Left forelimb (tissue), 1 donor: Measurements from ENCODE around the gene PRG2.

ENCODE experiments used
- DNase-seq: peaks from one replicate; pipeline ENCODE4 v3.0.0-alpha.2; 2018; ENCODE audit warnings: low spot score

Gene PRG2

DNA sequence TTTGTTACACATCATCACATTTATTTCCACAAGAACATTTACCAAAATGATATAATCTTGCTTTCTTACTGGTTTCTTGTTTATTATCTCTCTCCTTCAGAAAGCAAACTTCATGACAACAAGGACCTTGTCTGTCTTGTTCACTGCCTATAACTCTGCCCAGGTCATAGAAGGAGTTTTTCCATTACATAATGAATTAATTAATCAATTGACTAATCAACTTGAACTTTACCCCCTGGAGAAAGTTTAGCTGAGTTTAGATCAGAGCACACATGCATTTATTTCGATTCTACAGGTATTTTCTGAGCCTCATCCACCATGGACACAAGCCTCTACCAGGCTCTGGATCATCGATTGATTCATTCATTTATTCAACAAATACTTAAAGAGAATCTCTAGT lies 6.3 kb upstream of the PRG2 start:
- no peak for DNase-seq

DNA sequence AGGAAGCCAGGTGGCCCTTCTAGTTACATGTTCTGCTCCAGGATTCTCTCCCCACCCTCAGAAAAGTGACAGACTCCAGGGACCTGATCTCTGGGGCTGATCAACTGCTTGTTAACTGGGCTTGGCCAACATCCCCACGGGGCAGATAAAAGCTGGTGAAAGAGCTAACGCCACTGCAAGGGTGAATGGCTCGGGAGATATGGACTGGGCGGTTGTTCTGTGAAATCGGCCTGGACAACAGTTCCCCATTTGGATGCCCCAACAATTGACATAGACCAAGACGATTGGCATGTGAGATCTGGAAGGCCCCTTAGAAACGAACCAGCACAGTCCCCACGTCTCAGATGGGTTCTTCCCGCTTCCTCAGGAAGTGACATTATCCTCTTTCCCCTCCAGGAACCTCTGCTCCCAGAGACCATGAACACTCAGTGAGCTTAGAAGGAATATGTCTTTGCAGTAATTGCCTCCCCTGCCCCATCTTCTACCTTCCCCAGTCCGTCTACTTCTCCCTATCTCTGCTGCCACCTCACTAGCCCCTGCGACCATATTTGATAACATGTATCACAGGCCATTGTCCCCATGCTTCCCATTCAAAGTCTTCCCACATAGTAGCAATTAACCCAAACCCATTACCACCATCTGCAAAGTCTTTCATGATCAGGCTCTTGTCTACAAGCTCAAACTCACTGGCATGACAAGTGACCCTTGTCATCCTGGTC lies 5.6 kb upstream of the PRG2 start:
- DNase-seq, result no peak

DNA sequence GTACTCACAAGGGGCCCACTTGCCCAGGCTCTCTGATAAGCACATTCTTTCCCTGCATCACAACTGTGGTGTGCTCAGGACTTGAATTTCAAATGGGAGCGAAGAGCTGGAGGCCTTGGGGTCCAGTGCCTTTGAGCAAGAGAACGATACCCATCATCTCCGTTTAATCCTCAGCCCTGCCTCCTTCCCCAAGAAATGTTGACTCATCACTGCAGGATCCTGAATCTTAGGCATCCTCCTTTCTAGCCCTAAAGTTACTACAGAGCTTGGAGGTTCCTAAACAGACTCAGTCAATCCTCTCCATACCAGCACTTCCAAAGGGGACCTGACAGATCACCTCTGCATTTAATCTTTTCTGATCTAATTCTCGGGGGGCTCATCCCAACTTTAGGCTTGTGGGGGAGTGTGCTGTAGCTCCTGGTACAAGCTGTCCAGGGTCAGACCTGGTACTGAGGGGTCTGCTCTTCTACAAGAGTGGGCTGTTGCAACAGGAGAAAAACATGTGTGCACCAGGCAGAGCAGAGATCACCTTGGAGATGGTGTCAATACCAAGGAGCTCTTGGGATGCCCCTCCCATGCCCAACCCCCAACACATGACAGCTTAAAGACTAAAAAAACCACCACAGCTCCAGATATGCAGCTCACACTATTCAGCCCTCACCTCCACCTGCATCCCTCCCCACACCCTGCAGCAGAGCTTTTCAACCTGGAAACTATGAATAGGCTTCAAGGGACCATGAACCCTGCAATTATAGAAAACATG lies 3.9 kb upstream of the PRG2 start:
- DNase-seq, result no peak

DNA sequence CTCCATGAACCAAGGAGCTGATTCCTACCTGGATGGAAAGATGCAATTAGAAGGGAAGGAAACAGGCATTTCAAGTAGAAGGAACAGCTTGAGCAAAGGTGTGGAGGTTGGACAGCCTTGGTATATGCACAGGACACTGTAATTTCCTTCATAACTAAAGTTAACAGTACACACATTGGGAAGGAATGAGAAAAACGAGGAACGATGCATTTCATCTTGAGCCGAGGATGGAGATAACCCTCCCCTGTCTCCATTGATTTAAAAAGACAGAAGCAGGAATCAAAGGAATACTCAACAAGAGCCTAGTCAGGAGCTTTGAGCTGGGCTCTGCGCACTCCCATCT lies 2.3 kb upstream of the PRG2 start:
- no peak for DNase-seq

DNA sequence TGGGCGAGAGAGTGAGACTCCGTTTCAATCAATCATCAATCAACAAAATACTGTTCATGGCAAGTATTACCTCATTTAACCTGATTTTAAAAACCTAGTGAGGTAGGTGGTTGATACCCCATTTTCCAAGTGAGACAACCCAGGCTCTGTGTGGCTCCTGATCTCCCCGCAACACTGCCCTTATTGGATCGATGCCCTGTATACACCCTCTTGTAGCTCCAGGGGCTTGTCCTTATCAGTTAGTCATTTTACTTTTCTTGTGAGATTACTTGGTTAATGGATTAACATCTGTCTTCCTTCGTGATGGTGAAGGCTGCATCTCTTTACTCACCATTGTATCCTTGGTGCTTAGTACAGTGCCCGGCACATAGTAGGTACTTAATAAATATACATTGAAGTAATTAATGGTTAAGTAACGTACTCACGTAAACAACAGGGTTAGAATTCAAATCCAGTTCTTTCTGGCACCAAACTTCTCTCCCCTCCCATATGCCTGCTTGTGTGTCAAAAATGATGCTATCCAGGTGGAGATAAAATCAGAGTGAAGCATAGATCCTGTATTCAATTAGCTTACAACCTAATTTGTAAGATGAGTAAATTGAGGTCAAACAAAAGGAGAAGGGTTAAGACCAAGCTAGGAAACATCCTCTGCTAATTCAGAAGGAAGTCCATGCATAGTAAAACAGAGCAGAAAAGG lies 1.8 kb upstream of the PRG2 start:
- no peak for DNase-seq

DNA sequence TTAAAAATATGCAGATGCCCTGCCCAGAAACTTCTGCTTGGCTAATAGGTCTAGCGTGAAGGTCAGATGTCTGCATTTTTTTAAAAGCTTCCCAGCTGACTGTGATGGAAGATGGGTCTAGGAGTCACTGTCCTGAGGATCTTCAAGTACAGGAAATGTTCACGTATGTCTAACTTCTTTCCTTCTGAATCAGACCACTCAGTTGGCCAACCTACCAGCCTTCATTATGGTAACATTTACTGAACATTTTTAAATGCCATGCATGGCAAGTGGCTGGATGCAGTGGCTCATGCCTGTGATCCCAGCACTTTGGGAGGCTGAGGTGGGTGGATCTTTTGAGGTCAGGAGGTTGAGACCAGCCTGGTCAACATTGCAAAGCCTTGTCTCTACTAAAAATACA lies 1.1 kb upstream of the PRG2 start:
- DNase-seq, result no peak

DNA sequence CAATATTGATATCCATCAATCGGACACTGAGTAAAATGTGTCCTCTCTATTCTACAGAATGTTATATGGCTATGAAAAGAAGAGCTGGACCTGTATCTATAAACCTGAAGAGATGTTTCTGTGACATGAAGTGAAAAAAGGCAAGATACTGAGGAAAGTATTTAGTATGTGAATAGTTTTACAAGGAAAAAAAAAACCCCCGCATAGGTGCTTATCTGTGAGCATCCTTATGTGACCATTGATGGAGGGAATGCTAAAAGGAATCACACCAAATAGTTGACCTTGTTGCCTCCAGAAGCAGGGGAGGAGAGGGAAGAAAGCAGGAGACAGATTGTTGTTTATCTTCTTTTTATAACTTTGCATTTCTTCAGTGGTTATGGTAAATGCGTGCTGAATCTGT lies 661 bp upstream of the PRG2 start:
- no peak for DNase-seq

DNA sequence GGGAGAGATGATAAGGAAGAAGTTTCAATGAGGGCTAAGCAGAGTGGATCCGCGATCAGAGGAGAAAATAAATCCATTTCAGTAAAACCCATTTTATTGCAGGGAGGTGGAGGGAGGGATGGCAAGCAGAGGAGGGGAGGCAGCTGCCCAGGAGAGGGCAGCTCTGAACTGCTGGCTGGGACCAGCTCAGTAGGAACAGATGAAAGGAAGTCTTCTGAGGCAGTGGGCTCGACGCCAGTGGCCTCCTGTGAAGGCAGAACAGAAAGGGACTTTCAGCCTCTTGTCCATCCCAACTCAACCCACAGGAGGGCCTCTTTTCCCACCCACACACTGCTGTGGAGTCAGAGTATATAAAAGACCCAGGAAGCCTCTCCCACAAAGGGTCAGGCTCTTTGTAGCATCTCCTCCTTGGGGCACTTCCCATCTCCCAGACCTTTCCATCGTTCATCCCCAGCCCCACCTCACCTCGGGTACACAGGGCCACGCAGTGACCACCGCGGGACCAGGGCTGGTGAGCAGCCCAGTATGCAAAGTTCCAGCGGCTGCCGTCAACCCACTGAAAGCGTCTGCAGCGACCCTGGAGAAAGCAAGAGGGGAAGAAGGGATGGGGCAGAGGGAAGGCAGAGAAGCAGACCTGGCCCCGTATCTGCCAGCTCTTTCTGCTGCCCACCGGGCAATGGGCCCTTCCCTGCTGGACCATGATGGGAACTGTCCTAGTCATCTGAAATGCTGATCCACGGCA lies 3.0 kb downstream of the PRG2 start:
- DNase-seq, result no peak

DNA sequence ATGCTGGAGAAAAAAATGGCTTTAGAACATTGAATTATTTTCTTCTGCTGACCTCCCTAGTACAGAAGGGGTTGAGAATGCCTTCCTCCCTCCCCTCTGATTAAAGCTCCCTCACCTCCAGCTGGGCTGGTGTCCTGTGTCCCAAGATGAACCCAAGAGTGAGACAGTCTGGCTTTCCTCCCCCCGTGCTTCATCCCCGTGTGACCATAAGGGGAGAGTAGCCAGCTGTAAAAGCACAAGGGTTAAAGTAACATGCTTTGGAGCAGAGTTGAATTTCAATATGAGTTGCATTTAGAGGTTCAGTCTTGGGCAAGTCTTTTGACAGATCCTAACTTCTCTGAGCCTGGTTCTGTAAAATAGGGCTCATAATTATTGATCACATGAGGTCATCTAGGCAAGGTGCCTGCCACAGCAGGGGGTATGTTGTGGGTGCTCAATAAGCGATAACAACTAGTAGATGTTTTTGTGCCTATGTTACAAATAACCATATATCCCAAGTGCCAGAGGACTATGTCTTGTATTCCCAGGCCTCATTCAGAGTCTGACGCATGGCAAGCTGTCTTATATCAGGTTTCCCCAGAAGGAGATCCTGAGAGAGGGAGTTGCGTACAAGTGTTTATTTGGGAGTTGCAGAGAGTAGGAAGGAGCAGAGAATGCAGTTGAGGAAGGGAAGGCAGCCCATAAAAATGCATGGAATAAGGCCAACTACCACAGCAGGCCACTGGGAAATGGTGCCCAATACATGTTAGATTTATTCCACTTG lies 4.1 kb downstream of the PRG2 start:
- no peak for DNase-seq

DNA sequence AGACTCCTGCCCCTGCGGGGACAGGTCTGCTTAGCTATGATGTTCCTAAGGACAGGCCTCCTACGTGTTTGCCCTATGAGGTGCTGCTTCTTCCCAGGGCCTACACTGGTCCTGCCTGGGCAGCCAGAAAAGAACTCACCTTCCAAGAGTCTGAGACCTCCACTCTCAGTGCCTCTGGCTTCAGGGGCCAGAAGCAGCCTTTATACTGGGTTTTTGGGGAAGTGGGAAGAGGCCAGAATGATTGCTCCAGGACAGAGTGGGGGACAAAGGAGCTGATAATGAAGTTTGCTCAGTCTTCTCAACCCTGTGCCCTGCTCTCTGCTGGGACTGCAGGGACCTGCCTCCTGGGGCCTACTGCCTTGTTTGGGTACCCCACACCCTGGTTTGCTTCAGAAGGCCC lies 9.5 kb downstream of the PRG2 start, which contains the start of gene PRG3:
TSS of gene PRG3 (minus strand) at position 176 of the 400 bp plus-strand sequence. CDS start 442 bp downstream, outside the sequence.
- no peak for DNase-seq

DNA sequence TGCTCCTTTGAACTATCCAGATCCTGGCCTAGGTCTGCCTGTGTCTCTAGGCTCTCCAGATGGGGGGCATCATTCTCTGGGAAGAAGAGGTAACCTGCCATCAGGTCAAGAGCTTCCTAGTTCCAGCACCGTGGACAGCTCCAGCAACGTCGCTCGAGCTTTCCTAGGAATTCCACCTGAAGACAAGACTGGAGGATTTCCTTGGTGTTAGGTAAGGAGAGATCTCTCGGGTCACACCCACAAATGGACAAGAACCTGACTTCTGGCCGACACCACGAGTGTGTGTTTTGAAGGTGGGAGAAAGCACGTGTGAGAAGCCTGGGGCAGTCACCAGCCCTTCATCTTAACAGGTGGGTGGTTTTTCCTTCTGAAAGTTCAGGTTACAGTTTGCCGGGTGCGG lies 10.7 kb downstream of the PRG2 start:
- DNase-seq, result no peak

DNA sequence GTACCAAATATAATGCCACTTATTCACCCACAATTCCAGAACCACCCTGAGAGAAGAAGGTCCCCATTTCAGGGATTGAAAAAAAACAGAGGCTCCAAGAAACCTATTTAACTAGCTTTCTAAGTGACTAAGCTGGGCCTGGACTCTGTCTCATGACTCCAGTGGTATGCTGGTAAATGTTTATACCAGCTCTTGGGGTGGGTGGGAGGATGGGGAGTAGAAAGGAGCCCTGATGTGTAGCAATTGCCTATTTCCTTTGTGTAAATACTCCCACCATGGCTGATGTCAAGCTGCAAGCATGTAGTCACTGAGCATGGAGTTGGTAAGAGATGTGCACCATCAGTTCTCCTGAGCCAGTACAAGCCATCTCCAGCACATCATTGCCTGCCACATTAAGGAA lies 12.3 kb downstream of the PRG2 start:
- DNase-seq, result no peak

DNA sequence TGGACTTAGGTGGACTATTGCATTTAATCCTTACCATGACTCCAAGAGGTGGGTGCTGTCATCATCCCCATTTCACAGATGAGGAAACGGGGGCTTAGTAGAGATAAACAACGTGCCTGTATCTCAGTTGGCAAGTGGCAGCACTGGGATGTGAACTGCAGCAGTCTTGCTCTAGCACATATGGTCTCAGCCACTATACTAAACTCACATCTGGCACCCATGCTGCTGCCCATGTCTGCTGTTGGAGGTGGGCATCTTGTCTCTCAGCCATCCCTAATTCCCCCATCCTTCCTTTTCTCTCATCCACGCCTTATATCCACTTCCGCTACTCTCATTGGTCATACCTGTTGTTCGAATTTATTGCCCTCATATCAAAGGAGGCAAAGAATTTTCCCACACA lies 13.3 kb downstream of the PRG2 start:
- DNase-seq, result no peak

DNA sequence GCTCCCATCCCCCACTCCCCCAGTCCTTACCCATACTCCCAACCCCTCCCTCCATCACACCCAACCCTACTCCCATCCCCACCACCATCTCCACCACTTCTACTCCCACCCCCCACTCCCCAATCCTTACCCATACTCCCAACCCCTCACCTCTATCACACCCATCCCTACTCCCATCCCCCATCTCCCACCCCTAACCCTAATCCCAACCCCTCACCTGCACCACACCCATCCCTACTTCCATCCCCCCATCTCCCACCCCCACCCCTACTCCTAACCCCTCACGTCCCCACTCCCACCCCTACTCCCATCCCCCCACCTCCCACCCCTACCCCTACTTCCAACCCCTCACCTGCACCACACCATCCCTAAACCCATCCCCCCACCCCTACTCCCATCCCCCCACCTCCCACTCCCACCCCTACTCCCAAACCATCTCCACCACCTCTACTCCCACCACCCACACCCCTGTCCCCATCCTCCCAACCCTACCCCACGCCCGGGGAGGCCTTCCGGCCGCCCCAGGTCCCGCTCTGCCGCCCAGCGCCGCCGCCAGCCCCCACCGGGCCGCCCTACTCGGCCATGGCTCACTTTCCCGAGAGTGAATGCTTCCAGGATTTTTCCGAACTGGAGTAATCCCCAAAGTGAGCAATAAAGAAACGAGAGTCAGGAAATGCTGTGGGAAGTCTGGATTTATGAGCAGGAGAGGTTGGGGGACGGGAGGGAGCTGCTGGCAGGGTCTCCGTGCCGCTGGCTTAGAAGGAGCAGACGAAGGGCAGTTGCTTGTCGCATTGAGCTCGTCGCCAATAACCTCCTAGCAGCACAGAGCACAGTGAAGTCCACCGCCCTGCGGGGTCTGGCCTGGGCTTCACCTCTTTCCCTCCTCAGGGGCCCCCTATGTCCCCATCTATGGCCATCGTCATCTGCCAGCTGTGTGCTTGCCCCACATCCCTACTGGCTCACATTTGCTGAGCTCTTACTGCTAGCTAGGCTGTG lies 14.1 kb downstream of the PRG2 start:
- DNase-seq, result no peak

DNA sequence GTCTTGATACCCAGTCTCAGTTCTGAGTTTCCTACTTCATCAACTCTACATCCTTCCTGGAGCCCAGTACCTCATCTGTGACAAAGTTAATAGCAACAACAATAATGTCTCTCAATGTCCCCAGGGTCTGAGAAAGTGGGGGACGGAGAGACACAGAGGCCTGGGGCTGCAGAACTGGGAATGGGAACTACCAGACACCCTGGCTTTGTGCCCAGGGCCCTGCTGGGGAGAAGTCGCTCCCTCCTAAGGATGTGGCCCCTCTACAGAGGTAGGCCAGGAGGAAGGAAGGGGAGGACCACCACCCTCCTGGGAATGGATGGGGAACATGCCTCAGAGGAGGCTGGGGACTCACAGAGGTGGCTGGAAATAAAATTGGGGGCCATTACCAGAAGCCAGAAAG lies 15.0 kb downstream of the PRG2 start:
- no peak for DNase-seq

DNA sequence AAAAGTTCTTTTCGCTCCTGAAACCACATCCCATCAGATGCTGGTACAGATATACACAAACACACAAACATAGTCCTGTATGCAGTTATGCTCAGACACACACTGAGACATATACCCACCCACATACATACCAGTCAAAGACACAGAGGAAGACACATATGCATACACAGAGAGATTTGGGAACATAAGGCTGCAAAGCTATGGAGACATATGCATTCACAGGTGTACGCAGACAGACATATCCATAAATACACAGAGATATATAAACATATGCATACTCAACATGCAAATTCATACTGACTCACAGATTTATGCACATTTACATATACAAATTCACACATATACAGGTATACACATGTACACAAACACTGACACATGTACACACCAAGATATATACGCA lies 15.5 kb downstream of the PRG2 start:
- DNase-seq, result no peak

DNA sequence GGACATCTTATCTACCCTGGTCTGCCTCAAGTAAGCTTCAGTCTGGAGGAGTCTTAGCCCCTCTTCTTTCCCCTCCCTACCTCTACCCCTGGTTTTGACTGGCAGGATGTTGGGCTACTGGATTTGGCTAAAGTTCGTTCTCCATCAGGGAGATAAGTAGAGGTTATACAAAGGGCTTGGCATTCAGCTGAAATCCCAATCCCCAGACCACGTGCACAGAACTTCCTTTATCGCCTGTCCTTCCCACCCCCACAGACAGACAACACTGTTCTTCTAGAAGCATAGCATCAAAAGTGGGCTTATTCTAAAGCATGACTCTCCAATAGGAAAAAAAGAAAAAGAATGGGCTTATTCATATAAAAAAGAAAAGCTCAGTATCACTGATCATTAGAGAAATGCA lies 17.3 kb downstream of the PRG2 start:
- DNase-seq, result no peak

DNA sequence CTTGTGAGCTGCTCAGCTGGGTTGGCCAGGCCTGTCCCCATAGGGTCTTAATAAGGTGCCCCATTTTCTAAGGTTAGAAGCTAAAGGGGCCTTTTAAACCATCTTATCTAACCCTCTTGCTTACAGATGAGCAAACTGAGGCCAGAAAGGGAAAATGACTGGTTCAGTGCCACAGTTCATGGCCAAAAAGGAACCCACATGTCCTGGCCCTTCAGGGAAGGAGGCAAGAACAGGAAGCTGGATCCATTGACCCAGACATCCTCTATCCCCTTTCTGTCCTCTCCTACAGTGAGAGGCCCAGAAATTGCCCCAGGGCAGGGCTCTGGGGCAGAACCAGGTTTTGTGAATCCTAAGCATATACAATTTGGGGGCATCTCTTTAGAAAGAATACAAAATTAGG lies 19.5 kb downstream of the PRG2 start:
- DNase-seq, result no peak

DNA sequence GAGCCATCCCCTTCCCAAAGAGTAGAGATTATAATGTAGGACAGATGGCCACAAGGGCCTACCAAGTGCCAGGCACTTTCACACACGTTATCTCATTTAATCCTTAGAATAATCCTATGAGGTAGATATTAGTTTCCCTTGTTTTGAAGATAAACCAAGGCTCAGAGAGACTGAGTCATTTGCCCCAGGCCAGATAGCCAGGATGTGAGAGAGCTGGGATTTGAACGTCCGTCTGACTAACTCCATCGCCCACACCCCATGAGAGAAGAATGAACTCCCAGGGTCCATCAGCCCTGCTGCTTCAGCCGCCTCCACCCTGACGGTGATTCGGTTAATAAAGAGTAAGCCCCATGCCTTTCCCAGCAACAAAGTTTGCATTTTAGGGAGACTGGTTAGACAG lies 20.2 kb downstream of the PRG2 start:
- no peak for DNase-seq

DNA sequence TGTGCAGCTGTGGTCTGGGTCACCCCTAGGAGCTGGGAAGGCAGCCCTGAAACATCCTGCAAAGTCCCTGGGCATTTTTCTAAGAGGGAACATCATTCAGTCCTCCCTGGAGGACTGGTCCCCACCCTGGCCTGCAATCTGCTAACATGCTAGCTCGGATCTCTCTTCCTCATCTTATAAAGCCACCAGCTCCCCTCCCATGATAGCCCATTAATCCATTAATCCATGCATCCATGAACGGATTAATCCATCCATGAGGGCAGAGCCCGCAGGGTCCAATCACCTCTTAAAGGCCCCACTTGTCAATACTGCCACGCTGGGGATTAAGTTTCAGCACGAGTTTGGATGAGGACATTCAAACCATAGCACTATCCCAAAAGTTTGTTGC lies 21.6 kb downstream of the PRG2 start:
- no peak for DNase-seq
